DOHH2 (cell line): Measurements from ENCODE around the gene C12orf56.

Source experiments
- CTCF ChIP-seq: fragments of 200-600 bp; sonication (generic); IDR thresholded peaks from one replicate; pipeline ENCODE4 v1.5.1; 2014; ENCODE audit warnings: antibody characterized with exemption, mild to moderate bottlenecking, low read depth, low read length; ENCODE audit not compliant: poor library complexity, severe bottlenecking
- EZH2phosphoT487 ChIP-seq: fragments of 200-600 bp; sonication (generic); IDR thresholded peaks from 2 replicates; pipeline ENCODE4 v1.6.1; 2017; ENCODE audit warnings: borderline replicate concordance, mild to moderate bottlenecking, antibody characterized with exemption, low read length, moderate library complexity, mixed read lengths

GRCh38 chr12:64243809-64244208 lies 146.7 kb downstream of the C12orf56 start:
- TF ChIP-seq CTCF (no peak), EZH2phosphoT487 (no peak)
